ENCODE results near the gene ZFYVE9.

DNA sequence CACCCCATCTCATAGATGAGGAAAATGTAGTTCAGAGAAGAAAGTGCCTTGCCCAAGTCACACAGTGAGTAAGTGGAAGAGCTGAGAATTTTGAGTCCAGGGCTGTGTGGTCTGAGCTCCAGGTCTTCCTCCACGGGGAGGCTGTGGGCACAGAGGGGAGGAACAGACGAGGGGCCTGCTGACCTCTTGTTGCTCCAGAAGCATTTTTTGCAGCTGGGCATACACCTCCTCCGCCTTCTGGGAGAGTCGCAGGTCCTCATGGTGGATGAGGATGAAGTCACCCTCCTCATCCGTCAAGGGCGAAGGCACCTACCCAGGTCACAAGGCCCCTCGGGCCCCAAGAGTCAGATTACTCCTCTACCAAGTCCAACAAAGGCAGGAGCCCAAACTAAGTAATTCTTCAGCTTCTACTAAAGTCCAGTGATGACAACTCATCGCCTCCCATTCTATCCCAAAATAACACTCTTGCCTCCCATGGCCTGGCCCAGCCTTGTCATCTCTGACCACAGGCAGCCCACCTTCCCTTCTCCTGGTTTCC, 215.0 kb downstream of the ZFYVE9 start:
- no peak for TF ChIP-seq POLR2A (IDR thresholded peaks at IDR 0.05; ENCODE audit: low read depth)
- TF ChIP-seq, protein P1, sequence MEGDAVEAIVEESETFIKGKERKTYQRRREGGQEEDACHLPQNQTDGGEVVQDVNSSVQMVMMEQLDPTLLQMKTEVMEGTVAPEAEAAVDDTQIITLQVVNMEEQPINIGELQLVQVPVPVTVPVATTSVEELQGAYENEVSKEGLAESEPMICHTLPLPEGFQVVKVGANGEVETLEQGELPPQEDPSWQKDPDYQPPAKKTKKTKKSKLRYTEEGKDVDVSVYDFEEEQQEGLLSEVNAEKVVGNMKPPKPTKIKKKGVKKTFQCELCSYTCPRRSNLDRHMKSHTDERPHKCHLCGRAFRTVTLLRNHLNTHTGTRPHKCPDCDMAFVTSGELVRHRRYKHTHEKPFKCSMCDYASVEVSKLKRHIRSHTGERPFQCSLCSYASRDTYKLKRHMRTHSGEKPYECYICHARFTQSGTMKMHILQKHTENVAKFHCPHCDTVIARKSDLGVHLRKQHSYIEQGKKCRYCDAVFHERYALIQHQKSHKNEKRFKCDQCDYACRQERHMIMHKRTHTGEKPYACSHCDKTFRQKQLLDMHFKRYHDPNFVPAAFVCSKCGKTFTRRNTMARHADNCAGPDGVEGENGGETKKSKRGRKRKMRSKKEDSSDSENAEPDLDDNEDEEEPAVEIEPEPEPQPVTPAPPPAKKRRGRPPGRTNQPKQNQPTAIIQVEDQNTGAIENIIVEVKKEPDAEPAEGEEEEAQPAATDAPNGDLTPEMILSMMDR (IDR thresholded peaks at IDR 0.05): no peak
